Stimulated activated CD4-positive, alpha-beta T cell treated with anti-CD3 and anti-CD28 coated beads, Interleukin-2, amount 100 ng/mL, for 24 hours (primary cell): Measurements from ENCODE around the gene CACNA2D3.

Source experiments
- DNase-seq, 2 donors: peaks; one replicate each; pipeline ENCODE4 v3.0.0-alpha.2; 2020

CACNA2D3 gene

DNA sequence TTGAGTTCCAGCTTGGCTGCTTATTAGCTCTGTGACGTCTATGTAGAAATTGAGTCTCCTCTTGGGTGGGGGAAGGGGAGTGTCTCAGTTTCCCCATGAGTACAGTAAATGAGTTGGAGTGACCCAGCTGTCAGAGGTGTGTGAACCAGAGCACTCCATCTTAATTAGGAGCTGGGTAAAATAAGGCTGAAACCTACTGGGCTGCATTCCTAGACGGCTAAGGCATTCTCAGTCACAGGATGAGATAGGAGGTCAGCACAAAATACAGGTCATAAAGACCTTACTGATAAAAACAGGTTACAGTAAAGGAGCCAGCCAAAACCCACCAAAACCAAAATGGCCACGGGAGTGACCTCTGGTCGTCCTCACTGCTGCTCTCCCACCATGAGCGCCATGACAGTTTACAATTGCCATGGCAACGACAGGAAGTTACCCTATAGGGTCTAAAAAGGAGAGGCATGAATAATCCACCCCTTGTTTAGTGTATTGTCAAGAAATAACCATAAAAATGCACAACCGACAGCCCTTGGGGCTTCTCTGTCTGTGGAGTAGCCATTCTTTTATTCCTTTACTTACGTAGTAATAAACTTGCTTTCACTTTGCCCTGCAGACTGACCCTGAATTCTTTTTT, 222.4 kb downstream of the CACNA2D3 start:
- no peak for DNase-seq

GRCh38 chr3:54345847-54346375, 223.6 kb downstream of the CACNA2D3 start:
- no peak for DNase-seq

DNA sequence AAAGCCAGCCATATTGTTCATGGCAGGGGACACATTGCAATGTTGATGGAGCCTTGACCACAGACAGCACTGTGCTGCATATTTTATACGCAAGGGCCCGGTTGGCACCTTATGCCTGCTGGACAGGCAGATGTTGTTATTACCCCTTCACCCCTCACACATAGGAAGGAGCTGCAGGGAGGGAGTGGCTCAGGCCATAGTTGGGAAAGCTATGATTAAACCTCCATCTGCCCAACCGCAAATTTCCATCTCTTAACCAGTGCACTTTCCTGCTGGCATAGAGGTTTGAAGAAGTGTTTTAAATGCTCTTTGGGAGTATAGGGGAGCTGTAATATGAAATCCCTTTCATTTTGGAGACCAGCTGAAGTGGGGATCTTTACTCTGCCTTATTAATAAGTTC, 224.7 kb downstream of the CACNA2D3 start:
- DNase-seq = no peak

- DNase-seq = no peak
These were observed 225.6 kb downstream of the CACNA2D3 start for GRCh38 chr3:54347933-54348332.

DNA sequence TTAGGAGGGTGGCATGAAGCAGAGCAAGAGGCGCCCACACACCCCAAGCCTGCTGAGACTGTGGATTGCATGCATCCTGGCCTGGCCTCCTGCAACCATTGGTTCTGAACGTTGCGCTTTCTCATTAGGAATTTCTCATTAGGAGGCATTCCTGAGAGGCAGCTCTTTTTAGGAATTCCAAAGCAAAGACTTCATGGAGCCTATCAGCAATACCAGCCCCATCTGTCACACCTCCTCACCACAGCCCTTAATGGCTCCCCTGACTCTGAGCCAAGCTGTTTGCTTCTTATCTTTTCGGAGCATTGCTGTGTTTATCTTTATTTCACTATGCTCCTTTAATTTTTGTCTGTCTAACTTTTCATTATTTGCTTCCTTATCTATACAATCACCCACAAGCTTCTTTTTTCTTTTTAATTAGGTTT, 226.9 kb downstream of the CACNA2D3 start:
- DNase-seq = no peak

- no peak for DNase-seq
These were observed 227.3 kb downstream of the CACNA2D3 start for GRCh38 chr3:54349691-54350090.

DNA sequence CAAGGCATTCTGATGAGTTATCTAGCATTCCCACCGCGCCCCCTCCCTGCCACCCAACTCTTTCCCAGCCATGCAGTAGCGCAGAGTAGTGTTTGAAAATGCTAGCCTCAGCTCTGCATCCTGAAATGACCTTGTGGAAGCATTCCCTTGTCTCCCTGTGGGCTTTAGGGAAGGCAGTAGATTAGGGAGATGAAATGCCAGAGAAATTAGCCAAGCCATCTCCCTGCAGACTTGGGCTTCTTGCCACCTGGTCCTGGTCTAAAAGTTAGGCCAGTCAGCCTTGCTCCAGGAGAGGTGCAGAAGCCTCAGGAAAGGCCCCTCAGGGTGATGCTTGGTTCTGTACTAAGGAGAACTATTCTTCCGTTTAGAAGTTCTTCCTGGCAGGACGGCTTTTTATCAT, 231.2 kb downstream of the CACNA2D3 start:
- no peak for DNase-seq

DNA sequence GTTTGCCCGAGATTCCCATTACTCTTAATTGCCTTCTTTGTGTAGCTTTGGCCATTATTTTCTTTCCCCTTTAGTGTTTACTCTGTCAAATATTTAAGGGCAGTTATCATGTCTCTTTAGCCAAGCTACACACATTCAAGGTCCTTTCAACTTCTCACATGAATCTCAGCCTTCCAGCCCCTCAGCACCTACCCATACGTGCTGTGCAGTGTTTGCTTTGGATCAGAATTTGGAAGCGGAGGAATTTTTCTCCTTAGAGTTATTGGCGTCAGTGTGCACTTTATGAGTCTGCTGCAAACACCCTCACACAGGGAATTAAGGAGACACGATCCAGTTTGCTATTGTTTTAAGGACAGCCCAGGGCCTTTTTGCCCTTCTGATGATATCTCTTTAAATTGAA, 231.6 kb downstream of the CACNA2D3 start:
- no peak for DNase-seq

DNA sequence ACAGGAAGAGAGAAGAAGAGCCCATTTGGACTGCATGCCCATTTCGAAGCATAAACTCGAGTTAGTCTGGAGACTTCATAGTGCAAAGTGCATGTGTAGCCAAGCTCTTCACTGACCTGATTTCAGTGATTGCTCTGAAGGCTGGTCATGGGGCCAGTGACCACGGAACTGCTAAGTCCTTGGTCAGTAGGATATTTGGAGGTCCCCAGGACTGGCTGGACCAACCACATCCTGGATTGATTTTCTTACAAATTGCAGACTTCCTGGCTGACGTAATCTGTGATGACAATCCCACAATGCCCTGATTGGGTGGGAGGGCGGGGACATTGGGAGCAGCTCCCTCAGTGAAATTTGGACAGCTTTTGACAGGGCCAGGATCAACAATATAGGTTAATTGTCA, 233.4 kb downstream of the CACNA2D3 start:
- DNase-seq = no peak

- no peak for DNase-seq
These were observed 234.1 kb downstream of the CACNA2D3 start for GRCh38 chr3:54356261-54357045.

DNA sequence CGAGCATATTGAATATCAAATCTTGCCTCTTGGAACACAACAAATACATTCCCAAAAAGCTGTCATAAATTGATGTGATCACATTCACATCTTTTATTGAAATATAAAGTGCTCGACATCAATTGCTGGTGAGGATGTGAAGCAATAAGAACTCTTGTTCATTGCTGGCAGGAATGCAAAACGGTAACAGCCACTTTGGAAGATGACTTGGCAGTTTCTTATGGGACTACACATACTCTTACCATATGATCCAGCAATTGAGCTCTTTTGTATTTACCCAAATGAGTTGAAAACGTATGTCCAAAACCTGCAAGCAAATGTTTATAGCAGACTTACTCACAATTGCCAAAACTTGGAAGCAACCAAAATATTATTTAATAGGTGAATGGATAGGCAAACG, 234.9 kb downstream of the CACNA2D3 start:
- DNase-seq = no peak

DNA sequence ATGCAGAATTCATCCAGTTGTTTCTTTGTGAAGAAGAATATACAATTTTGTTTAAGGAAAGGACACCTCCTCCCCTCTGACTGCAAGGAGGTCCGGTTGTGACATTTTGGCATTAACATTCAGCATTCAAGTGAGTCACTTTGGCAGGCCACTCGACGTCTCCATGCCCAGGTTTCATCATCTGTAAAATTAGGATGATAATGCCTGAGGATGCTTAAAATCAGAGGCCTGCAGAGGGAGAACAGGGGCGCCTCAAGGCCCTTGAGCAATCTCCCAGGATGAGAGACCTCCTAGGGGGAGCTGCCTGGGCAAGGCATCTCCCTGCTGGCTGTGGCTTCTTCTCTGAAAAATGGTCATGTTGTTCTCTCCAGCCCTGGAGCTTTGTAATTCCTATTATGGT, 236.0 kb downstream of the CACNA2D3 start:
- DNase-seq = no peak

- DNase-seq = no peak
These were observed 236.8 kb downstream of the CACNA2D3 start for GRCh38 chr3:54358969-54359694.

GRCh38 chr3:54360320-54360719, 238.0 kb downstream of the CACNA2D3 start:
- DNase-seq = no peak

DNA sequence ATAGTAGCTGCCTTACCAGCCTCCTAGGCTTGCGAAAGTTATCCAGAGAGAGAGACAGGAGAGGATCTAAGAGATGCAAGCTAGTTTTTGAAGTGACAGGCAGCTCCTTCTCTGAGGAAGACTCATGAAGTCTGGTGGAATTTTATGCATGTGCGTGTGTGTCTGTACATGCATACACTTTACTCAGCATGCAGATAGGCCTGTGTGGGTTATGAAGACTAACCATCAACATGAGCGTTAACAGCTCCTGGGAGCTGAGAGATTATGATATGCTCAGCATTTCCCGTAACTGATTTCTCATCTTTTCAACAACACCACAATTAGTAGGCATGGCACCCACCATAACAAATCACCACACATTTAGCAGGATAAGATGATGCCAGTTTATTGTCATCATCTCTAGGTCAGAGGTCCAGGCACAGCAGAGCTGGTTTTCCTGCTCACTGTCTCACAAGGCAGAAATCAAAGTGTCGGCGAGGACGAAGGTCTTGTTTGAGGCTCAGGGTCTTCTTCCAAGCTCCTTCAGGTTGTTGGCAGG, 239.5 kb downstream of the CACNA2D3 start:
- no peak for DNase-seq

DNA sequence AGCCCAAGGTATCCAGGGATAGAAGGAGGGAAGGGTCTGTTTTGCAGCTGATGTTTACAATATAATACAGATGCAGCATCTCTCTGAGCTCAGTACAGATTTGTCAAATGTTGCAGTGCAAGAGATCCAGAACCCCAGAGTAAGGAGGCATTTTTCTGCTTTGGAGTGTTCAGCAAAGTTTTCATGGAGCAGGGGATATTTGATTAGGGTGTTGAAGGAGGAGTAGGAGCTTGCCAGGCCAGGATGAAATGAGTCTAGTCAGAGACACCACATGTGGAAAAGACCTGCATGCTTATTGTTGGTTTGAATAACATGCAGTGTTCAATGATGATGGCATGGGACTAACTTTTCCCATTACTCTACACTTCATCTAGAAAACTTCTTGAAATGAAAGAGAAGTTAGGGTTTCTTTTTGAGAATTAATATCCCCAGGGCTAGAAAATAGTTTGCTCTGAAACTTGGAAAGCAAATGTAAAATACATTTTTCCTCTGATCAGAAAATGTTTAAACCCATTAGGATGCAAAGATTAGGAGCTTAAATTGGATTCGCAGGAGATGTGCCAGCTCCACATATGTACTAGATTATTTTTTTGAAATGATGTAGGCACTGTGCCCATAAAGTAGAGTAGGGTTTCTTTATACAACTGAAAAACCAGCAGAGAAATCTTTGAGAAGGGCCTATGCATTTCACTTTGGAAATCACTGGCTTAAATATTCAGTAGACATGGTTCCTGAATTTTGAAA, 243.8 kb downstream of the CACNA2D3 start:
- no peak for DNase-seq

GRCh38 chr3:54366839-54367238, 244.5 kb downstream of the CACNA2D3 start:
- no peak for DNase-seq

GRCh38 chr3:54372232-54372631, 249.9 kb downstream of the CACNA2D3 start:
- no peak for DNase-seq

- DNase-seq = peak in 1 of 2 donors; percentile 9
These were observed 252.0 kb downstream of the CACNA2D3 start for GRCh38 chr3:54374214-54374852.

DNA sequence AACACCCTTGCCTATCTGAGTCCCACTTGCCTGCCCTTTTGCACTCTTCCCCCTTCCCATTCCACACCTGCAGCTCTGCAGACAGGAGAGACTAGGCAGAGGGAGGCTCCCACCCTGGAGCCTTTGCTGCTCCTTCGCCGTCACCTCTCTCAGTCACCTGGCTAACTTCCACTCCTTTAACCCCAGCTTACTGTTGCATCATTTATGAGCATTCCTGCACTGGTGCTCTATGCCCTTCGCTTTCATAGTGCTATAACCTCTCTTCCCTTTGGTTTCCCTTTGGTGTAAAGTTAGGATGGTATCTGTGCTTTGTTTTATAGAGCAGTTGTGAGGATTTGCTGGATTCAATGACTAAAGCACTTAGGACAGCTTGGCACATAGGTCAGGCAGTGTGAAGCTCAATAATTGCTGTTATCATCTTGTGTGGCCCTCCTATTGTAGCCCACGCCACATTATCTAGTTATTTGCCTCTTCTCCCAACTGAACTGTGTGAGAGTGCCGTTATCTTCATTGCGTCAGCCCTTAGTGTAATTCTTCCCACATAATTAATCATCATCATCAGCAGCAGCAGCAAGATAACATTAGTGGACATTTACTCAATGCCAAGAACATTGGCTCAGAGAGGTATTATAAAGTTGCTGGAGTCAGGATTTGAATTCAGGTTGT, 253.9 kb downstream of the CACNA2D3 start:
- DNase-seq = no peak

GRCh38 chr3:54376939-54377578, 254.7 kb downstream of the CACNA2D3 start:
- DNase-seq = no peak
